Epithelial cell of prostate (primary cell): Measurements from ENCODE around the gene EMCN.

Experiments used
- DNase-seq: peaks from one replicate; pipeline ENCODE4 v3.0.0-alpha.2; 2011; ENCODE audit warnings: low read depth, low spot score
- H3K27ac ChIP-seq: fragments of 450-650 bp; 2 replicates; pipeline ENCODE4 v1.5.1; 2017; ENCODE audit warnings: mild to moderate bottlenecking

The EMCN gene

DNA sequence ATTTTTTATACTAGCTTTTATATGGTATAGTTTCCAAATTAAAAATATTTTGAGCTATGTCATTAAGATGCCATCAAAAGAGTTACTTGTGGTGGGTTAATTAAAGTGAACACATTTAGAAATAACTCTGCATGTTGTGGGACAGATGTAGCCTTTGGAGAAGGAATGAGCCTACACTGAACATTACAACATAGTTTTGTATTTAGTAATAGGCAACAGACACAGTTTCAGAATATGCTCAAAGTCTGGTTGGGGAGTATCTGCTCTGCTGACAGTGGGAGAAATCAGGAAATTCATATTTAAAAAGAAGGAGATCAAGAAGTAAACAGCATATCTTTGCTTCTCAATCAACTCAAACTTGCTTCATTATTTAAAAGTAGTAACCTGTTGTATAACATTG lies 23.7 kb downstream of the EMCN start:
- DNase-seq = no peak
- no peak overlapping the region for H3K27ac ChIP-seq

DNA sequence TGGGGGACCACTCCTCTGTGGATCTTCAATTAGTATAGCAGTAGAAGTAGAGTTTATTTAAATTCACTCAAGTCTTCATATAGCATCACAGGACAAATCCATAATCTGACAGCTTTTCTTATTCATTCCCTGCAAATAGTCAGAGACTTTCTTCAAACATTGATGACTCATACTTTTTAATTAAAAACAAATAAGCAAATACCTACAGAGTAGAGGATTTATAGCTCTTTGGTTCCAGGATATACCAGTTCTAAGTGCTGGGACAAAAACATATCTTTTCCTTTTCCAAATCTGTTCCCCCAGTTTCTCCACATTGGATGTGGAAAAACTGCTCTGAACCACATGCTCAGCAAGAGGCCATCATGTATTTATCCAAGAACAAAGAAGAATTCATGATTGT lies 24.1 kb downstream of the EMCN start:
- H3K27ac ChIP-seq = no peak overlapping the region
- no peak for DNase-seq

DNA sequence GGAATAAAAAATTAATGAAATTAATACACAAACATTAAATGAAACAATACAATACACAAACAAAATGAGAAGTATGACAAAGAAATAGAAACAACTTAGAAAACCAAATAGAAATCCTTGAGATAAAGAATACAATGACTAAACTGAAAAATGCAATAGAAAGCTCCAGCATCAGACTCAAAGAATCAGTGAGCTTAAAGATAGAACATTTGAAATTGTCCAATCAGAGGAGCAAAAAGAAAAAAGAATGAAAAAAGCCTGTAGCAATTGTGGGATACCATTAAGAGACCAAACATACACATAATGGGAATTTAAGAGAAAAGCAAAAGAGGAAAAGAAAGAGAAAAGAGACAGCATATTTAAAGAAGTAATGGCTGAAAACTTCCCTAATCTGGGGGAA lies 25.7 kb downstream of the EMCN start:
- no peak for DNase-seq
- no peak overlapping the region for H3K27ac ChIP-seq

DNA sequence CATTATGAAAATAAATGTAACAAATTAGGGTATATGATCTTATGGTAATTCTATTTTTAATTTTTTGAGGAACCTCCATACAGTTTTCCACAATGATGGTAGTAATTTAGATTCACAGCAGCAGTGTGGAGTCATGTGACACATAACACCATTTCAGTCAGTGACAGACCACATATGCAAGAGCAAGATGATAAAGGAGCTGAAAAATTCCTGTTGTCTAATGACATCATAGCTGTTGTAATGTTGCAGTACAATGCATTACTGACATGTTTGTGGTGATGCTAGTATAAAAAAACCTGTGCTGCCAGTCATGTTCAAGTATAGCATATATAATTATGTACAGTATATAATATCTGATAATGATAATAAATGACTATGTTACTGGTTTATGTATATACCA lies 28.5 kb downstream of the EMCN start:
- no peak overlapping the region for H3K27ac ChIP-seq
- no peak for DNase-seq

DNA sequence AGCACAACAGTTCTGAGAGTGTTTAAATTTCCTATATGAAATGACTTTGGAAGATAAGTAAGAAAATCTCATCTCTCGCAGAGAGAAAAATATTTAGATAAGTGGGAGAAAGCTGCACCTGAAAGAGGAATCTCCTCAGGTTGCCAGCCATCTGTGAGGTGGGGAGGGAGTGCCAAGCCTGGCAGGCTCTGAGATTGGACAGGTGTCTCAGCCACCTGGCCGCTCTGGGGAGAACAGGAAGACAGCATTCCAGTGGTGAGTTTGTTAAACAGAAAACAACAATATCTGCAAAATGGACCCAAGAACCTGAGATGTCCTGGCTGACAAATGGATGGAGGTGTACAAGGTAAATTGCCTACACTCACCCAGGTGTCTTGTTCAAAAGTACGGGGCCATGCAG lies 31.3 kb downstream of the EMCN start:
- no peak overlapping the region for H3K27ac ChIP-seq
- DNase-seq = no peak

DNA sequence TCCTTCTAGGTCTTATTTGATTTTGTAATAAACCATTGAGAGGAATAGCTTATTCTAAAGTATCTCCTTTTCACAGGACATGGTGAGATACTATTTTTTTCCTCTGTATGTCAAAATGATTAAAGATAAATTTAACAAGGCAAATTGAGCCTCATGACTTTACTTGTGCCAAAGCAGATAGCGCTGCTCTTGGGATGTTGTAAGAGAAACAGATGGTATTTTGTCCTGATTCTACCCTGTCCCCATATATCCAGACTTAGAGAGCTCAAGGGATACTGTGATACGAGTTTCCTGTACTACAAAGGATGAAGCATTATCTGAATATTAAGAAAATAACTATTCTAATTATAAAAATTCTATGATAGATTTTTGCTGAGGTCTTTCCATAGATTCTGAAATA lies 34.0 kb downstream of the EMCN start:
- H3K27ac ChIP-seq = no peak overlapping the region
- DNase-seq = no peak

DNA sequence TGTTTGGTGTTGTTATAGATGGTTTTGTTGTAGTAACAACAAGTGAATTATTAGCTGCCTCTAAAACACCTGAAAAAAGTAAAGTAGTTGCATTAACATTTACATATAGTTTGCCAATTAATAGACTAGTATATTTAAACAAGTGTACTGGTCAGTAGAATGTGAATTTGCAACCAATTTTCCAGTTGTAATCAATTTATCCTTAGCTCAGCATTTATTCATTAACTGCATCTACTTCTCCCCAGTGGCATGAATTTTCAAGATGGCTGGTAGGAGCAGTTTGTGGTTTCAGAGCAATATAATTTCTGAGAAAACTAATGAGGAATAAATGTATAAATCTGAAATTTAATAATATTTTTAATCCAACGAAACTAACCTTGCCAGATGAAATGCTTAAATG lies 37.9 kb downstream of the EMCN start:
- DNase-seq = no peak
- no peak overlapping the region for H3K27ac ChIP-seq

DNA sequence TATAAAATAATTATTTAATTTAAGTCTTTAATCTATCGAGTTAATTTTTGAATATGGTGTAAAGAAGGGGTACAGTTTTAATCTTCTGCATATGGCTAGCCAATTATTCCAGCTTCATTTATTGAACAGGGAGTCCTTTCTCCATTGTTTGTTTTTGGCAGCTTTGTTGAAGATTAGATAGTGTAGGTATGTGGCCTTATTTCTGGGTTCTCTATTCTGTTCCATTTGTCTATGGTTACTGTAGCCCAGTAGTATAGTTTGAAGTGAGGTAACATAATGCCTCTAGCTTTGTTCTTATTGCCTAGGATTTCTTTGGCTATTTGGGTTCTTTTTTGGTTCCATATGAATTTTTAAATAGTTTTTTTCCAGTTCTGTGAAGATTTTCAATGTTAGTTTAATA lies 48.3 kb downstream of the EMCN start:
- no peak for DNase-seq
- no peak overlapping the region for H3K27ac ChIP-seq

DNA sequence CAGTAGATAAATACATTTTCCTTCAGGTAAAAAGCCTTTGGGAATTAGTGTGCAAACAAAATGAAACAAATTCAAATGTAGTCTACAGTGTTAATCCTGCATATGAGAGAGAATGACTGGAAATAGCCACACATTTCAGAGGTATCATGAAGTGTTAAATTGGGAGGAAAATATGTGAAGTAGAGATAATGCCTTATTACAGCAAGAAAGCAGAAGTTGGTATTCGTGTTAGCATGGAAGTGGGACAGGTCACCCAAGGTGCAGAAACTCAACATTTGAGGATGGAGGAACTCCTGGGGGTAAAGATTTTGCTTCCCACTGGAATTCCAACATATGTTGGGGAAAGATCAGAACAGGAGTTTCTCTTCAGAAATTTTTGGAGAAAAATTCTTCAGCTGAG lies 51.3 kb downstream of the EMCN start:
- no peak for DNase-seq
- no peak overlapping the region for H3K27ac ChIP-seq

DNA sequence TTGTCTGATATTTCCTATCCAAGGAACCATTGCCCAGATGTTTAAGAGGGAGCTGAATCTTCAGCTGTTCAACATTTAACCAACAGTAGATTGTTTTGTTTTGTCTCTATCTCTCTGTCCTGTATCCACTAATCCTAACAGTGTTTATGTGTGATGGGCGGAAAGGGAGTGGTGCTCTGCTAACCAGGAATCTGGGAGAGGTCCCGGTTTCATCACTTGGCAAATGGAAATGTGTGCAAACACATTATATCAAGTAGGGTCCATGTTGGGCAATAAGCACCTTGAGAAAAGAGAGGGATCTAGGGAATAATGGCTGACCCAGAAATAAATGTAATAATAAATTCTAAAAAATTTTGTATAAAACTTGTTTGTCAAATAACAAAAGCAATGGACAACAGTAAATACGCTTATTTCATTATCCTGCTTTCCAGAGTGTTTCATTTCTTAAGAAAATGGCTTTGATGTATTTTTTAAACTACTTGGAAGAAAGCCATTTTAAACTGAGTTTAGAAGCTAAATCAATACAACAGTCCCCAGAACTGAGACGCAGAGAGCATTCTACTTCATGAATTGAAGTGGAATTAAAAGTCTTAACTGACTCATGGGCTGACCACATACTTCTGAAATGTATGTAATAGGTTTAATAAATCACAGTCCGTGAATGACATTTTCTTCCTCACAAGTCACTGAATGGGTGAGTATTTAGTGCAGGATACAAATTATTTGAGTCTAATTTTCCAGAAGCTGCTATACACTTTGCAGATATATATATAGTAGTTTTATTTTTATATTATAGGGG lies 55.8 kb downstream of the EMCN start:
- DNase-seq = peak; percentile 54
- peak overlapping the region; percentile 74 for H3K27ac ChIP-seq

DNA sequence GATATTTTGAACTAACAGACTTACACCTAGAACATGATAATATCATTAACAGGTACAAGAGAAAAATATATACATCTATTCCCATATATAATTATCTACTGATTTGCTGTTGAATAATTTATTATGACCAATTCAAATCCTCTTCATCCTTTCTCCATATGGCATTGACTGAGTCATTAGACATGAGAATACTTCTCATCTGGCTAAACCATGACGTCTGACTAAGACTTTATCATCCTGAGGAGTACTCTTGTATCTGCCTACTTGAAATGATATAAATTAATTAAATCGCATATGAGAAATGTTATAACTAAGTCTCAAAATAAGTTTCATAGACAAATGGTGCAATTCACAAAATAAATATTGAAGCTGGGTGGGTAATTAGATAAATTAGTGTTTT lies 67.4 kb downstream of the EMCN start:
- H3K27ac ChIP-seq = no peak overlapping the region
- DNase-seq = peak; percentile 24

DNA sequence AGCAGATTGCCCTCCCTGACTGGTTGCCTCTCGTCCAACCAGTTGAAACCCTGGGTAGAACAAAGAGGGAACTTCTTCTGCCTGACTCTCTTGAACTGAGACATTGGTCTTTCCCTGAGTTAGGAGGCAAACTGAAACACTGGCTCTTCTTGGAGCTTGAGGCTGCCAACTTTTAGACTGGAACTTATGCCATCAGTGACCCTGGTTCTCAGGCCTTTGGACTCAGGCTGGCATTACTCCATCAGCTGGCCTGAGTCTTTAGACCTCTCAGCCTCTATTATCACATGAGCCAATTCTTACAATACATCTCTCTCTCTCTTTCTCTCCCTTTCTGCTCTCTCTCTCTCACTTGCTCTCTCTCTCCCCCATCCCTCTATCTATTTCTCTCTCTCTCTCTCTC lies 86.4 kb downstream of the EMCN start:
- H3K27ac ChIP-seq = no peak overlapping the region
- no peak for DNase-seq

DNA sequence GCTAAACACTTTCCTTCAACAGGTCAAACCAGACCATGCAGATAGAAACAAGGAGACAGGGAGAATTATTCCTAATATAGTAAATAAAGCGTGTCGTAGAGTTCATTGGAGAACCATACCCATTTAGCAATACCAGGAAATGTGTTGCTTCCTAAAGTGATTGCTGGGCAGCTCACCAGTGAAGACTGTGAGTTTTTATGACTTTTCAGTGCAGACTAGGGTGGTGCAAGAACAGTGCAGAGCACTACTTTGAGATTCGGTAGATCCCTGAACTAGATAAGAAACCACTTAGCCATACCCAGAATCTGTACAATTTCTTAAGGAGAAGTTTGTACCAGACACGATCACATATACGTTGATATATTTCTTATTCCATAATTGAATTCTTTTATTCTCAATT lies 87.4 kb downstream of the EMCN start:
- H3K27ac ChIP-seq = no peak overlapping the region
- no peak for DNase-seq

DNA sequence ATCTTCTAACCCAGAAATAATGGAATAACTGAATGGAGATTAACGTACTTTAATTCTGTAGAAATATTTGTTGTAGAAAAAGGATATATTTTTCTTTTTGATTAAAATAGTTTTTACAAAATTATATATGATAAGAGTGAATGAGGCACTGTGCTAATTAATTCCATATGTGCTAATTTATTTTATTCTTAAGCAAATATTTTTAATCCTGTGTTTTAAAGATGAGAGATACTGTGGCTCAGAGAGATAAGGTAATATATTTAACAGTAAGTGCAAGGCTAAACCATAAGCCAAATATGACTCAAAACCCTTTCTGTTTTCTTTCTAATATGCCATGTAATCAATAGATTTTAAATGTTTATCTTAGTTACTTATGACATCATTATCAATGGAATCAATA lies 88.2 kb downstream of the EMCN start:
- no peak overlapping the region for H3K27ac ChIP-seq
- DNase-seq = no peak

DNA sequence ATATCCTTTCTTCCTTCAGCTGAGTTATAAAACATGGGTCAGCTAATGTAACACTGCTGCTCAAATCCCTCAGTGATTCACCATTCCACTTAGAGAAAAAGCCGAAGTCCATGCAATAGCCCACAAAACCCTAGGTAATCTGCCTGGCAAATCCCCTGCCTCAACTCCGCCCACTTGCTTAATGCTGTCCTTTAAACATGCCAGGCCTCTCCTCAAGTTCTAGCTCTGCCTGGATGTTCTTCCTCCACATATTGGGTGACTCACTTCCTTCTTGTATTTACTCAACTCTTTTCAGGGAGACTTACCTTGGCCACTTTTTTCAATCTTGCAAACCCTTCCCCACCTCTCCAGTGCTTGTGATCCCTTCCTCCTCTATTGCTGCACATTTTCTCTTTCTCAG lies 89.8 kb downstream of the EMCN start:
- H3K27ac ChIP-seq = peak overlapping the region; percentile 59
- peak; percentile 86 for DNase-seq

DNA sequence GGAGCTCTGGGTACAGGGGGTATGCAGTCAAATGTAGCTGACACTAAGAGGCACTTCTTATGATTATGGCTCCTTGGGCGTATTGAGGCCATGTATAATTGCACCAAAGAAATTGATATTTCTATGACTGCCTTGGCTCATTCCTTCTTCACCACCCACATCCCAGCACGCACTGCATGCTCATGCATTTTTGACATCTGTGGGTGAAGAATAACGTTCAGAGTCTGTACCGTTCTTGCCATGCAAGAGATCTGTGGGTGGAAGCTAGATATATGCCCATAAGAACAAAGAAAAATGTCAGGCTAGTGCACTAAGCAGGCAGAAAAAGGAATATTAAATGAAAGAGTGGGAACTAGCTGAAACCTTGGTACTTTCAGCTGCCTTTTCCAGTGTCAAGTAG lies 93.4 kb downstream of the EMCN start:
- no peak for DNase-seq
- H3K27ac ChIP-seq = no peak overlapping the region

DNA sequence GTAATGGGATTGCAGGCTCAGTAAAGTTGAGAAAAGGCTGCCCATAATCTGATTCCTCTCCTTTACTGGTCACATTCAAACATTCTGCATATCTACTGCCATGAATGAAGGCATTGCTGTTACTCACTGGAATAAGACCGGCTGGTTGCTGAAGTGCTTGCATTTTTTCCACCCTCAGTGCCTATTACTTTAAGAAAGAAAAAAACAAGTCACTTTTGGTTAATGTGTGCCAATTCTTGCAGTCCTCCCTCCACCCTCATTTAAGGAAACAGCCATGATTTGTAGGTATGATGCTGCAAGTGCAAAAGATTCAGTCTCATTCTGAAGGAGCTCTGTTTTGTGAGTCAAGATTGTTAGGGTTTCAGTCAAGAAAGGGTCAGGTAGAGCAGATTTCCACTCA lies 94.9 kb downstream of the EMCN start:
- DNase-seq = no peak
- no peak overlapping the region for H3K27ac ChIP-seq

DNA sequence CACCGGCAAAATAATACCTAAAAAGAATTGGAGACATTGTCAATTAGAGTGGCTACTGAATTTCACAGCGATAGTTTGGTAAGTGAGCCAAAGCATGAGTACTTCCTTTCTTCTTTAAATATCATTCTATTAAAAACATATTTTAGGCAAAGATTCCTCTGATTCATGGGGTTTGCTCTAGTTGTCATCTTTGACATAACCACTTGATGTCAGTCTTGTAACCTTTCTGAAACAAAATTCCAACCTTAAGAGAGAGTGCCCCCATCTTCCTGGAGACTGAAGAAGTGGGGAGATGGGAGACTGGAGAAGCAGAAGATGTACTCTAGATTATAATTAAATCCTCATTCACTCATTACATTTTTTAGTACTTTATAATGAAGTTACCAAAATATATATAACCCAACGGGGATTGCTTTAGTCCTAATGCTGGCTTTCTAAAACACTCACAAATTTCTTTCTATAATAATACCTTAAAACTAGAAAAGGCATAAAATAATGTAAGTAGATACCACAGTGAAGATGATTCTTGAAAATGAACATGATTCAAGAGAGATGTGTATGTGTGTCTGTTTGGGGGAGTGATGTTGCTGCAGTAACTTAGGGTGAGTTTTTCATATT lies 96.4 kb downstream of the EMCN start:
- H3K27ac ChIP-seq = peak overlapping the region; percentile 63
- DNase-seq = no peak

DNA sequence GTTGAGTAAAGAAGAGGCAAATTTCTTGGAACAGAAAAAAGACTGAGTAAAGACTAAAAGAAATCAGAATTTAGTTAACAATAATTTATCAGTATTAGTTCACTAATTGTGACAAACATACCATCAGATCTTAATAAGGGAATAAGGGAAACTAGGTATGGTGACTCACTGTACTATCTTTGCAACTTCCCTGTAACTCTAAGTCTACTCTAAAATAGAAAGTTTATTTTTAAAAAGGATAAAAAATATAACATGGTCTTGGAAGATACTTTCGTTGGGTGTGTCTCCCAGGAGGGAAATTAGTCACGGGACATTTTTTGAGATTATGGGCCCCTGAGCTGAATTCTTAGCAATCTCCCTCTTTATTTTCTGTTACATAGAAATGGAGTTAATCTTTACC lies 97.3 kb downstream of the EMCN start:
- no peak for DNase-seq
- peak overlapping the region; percentile 63 for H3K27ac ChIP-seq

DNA sequence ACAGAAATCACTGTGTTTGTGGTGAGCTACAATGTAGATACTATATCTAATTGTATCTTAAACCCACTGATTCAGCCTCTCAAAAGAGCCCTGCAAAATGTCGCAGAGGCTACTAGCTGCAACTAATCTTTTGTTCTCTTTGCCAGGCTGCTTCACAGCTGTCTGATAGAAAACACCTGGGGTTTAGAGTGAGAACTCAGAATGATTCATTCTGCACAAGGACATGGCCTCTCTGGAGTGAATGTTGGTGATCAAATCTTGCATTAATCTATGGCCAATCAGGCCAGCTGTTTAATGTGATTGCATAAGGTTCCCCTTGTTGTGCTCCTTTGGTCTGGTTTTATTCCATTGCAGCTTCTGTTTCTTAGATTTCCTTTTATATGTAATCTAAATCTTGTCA lies 100.3 kb downstream of the EMCN start:
- H3K27ac ChIP-seq = no peak overlapping the region
- DNase-seq = no peak

DNA sequence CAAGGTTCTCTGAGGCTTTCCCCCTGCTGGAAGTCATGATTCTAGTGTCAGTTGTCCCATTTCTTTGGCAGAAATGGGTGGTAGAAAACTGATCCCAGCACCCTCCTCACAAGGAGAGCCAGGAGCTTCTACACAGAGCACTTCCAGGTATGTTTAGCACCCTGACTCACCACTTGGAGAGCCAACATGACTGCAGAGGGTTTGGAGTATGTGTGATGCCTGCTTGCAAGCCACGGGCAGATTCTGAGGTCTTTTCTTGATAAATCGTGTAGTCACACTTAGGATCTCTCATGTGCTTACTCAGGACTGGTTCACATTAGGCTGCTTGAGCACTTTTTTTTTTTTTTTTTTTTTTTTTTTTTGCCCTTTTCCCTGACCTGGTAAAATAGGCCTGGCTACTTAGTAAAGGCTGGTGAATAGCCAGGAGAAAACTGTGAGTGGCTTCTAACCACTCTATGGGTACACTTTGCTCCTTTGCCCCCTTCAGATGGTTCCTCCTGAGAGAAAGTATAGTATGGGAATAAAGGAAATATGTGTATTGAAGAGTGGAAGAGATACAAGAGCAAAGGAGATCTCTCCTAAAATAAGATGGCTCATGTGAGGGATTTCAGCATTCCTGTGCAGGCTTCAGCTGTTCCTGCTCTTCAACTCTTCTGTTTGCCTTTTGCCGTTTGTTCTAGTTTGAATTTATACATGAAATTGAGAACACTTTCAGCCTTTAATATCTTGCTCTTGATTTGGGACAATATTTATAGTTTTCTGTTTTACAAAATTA lies 103.6 kb downstream of the EMCN start:
- no peak for DNase-seq
- H3K27ac ChIP-seq = no peak overlapping the region
